RWPE2 (cell line): Measurements from ENCODE around the gene XPO6.

Source experiments
- ATAC-seq: fragments of 200-7000 bp; cut with Tn5 transposase; 3 replicates; pipeline ENCODE4 v1.9.1; 2021; ENCODE audit warnings: low read depth
- DNase-seq: peaks from one replicate; pipeline ENCODE4 v3.0.0-alpha.2; 2020; ENCODE audit warnings: low spot score
- H3K27ac ChIP-seq: fragments of 450-650 bp; 2 replicates; pipeline ENCODE4 v1.5.1; 2017; ENCODE audit warnings: mild to moderate bottlenecking; ENCODE audit not compliant: poor library complexity, severe bottlenecking
- H3K27me3 ChIP-seq: fragments of 250-450 bp; sonication (Bioruptor Pico); 2 replicates; pipeline ENCODE4 v1.5.1; 2021; ENCODE audit warnings: mild to moderate bottlenecking, moderate library complexity; ENCODE audit not compliant: insufficient read depth, poor library complexity, severe bottlenecking
- H3K36me3 ChIP-seq: fragments of 250-450 bp; sonication (Bioruptor Pico); 2 replicates; pipeline ENCODE4 v1.5.1; 2020; ENCODE audit warnings: low read depth, mild to moderate bottlenecking, moderate library complexity
- H3K4me1 ChIP-seq: fragments of 250-450 bp; sonication (Bioruptor Pico); 2 replicates; pipeline ENCODE4 v1.5.1; 2021; ENCODE audit warnings: mild to moderate bottlenecking, moderate library complexity; ENCODE audit not compliant: insufficient read depth, poor library complexity, severe bottlenecking
- H3K4me3 ChIP-seq: fragments of 250-450 bp; sonication (Bioruptor Pico); 2 replicates; pipeline ENCODE4 v1.5.1; 2021; ENCODE audit warnings: mild to moderate bottlenecking, moderate library complexity; ENCODE audit not compliant: severe bottlenecking
- H3K9me3 ChIP-seq: fragments of 250-450 bp; sonication (Bioruptor Pico); 2 replicates; pipeline ENCODE4 v1.5.1; 2021; ENCODE audit warnings: mild to moderate bottlenecking, moderate library complexity; ENCODE audit not compliant: severe bottlenecking
- TF ChIP-seq, protein P1 (sequence below): fragments of 450-650 bp; IDR thresholded peaks from one replicate; pipeline ENCODE4 v1.5.1; 2017; ENCODE audit warnings: mild to moderate bottlenecking, moderate library complexity; ENCODE audit not compliant: poor library complexity, severe bottlenecking

Gene XPO6

DNA sequence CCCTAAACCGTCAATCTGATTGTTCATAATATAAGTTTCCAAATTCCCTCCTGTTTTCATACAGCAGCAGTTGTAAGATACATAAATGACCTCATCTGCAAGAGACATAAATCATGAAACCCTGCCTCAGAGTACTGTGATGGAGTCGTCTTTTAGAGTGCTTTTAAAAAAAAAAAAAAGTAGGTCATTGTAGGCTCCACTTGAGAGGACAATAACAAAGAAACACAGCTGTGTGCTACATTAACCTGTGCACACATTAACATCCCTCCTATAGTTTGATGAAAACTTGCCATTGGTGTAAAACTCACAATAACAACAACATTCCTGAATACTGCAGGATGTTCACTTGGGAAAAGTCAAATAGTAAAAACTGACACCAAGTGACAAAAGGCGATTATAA is 56.5 kb downstream of the XPO6 start:
- Histone ChIP-seq H3K4me1 (no peaks in the 10 kb centered on the region), H3K4me3 (no peak overlapping the region), H3K36me3 (peaks cover 88% of the 10 kb centered on the region), H3K27me3 (no peaks in the 10 kb centered on the region), H3K9me3 (no peaks in the 10 kb centered on the region), H3K27ac (no peak overlapping the region)
- TF ChIP-seq, protein P1, sequence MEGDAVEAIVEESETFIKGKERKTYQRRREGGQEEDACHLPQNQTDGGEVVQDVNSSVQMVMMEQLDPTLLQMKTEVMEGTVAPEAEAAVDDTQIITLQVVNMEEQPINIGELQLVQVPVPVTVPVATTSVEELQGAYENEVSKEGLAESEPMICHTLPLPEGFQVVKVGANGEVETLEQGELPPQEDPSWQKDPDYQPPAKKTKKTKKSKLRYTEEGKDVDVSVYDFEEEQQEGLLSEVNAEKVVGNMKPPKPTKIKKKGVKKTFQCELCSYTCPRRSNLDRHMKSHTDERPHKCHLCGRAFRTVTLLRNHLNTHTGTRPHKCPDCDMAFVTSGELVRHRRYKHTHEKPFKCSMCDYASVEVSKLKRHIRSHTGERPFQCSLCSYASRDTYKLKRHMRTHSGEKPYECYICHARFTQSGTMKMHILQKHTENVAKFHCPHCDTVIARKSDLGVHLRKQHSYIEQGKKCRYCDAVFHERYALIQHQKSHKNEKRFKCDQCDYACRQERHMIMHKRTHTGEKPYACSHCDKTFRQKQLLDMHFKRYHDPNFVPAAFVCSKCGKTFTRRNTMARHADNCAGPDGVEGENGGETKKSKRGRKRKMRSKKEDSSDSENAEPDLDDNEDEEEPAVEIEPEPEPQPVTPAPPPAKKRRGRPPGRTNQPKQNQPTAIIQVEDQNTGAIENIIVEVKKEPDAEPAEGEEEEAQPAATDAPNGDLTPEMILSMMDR = no peak
- ATAC-seq (no peak), DNase-seq (no peak)

DNA sequence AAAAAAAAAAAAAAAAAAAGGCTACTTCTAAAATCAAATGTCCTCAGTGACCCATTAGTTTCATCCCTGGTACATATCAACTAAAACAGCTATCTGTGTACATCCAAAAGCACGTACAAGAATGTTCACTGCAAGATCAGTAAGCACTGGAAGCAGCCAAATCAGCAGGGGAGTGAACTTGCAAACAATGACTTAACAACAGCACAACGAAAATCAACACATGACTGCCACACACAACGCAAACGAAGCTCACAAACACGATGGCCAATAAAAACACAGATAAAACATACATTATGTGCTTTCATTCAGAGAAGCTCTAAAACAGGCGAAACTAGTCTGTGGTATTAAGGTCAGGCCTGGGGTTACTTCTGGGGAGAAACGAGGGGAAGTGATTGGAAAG is 60.6 kb downstream of the XPO6 start:
- H3K9me3 ChIP-seq = no peaks in the 10 kb centered on the region
- H3K4me3 ChIP-seq = no peak overlapping the region
- H3K4me1 ChIP-seq = no peaks in the 10 kb centered on the region
- TF ChIP-seq, protein P1 = no peak
- H3K27ac ChIP-seq = no peak overlapping the region
- ATAC-seq (no peak), DNase-seq (no peak)
- H3K36me3 ChIP-seq = peaks cover 95% of the 10 kb centered on the region
- H3K27me3 ChIP-seq = no peaks in the 10 kb centered on the region

DNA sequence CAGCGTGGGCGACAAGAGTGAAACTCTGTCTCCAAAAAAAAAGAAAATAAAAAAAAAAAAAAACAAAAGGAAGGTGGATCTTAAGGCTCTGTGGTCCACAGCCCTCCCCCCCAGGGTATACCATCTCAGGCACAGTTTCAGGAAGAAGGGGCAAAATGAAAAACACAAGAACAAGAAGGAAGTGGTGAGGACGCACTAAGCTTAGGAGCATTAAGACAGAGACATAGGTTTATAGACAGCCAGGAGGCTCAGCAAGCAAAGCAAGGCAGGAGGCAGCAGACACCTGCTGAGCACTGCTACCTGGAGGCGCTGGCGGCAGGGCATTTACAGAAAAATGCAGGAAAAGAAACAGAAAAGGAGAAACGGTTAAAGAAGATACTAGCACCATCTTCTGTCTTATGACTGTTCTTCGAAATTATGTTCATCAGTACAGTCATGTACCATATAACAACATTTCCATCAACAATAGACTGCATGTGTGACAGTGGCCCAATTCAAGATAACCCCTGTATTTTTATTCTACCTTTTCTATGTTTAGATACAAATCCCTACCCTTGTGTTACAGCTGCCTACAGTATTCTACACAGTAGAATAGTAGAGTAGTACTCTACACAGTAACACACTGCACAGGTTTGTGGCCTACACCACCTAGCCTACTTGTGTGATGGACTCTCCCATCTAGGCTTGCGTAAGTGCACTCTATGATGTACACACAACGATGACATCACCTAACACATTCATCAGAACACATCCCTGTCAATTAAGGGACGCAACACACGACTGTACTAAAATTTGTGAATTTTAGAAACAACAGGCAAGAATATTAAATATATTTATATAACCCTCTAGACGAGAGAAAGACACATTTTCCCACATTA is 62.5 kb downstream of the XPO6 start:
- H3K27ac ChIP-seq = no peak overlapping the region
- ATAC-seq (no peak), DNase-seq (no peak)
- no peaks in the 10 kb centered on the region for H3K27me3 ChIP-seq
- H3K36me3 ChIP-seq = peaks cover 95% of the 10 kb centered on the region
- H3K4me1 ChIP-seq = no peaks in the 10 kb centered on the region
- TF ChIP-seq, protein P1 = no peak
- no peak overlapping the region for H3K4me3 ChIP-seq
- no peaks in the 10 kb centered on the region for H3K9me3 ChIP-seq

DNA sequence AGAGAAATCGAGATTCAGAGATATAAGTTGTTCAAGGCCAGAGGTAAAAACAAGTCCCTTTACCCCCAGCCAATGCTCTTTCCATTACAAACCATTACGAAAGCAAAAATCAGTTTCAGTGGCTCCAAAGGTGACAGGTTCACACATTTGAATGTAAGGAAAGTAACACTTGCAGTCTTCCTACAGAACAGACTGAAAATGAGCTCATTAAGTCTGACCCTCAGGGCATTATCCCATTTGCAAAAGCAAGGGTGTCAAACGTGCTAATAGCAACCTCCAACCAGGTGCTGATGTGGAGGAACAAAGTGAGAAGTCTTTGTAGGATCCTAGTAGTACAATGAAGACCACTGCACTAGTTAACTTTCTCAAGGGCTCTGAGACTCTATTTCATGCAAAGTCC is 65.2 kb downstream of the XPO6 start:
- peaks cover 98% of the 10 kb centered on the region for H3K36me3 ChIP-seq
- no peak for ATAC-seq
- no peak for DNase-seq
- TF ChIP-seq, protein P1 = no peak
- no peak overlapping the region for H3K4me3 ChIP-seq
- no peaks in the 10 kb centered on the region for H3K9me3 ChIP-seq
- no peak overlapping the region for H3K27ac ChIP-seq
- peaks cover 11% of the 10 kb centered on the region for H3K4me1 ChIP-seq
- H3K27me3 ChIP-seq = no peaks in the 10 kb centered on the region

DNA sequence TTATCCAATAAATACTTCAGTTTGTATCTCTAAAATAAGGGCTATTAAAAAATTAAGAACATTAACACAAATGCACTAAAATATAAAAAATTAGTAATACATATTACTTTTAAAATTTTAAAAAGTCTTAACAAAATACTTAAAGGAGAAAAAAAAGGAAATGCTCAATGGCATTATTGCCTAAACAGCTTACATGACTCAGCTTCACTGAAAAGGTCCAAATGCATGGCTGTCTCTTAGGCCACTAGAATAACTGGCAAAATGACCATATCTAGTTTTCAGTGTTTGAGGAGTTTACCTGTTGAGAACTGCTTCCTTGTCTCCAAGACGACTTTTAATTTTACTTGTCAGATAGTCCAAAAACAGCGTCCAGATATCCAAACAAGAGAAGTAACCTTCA is 66.0 kb downstream of the XPO6 start:
- no peak overlapping the region for H3K27ac ChIP-seq
- H3K4me3 ChIP-seq = no peak overlapping the region
- DNase-seq = no peak
- peaks cover 96% of the 10 kb centered on the region for H3K36me3 ChIP-seq
- TF ChIP-seq, protein P1 = no peak
- ATAC-seq = no peak
- H3K4me1 ChIP-seq = peaks cover 11% of the 10 kb centered on the region
- no peaks in the 10 kb centered on the region for H3K27me3 ChIP-seq
- no peaks in the 10 kb centered on the region for H3K9me3 ChIP-seq
